GM21619 (cell line): Measurements from ENCODE around the gene GUCD1.
"Not testable (repeated sequence)": the region's sequence is repeated elsewhere in the genome, so short reads cannot be mapped to it uniquely, and the experiment has no call there.

Experiments used
- ATAC-seq: cut with Tn5 transposase; IDR thresholded peaks from one replicate; pipeline ENCODE4 v1.9.1; 2021; ENCODE audit not compliant: unreplicated experiment

Gene GUCD1

DNA sequence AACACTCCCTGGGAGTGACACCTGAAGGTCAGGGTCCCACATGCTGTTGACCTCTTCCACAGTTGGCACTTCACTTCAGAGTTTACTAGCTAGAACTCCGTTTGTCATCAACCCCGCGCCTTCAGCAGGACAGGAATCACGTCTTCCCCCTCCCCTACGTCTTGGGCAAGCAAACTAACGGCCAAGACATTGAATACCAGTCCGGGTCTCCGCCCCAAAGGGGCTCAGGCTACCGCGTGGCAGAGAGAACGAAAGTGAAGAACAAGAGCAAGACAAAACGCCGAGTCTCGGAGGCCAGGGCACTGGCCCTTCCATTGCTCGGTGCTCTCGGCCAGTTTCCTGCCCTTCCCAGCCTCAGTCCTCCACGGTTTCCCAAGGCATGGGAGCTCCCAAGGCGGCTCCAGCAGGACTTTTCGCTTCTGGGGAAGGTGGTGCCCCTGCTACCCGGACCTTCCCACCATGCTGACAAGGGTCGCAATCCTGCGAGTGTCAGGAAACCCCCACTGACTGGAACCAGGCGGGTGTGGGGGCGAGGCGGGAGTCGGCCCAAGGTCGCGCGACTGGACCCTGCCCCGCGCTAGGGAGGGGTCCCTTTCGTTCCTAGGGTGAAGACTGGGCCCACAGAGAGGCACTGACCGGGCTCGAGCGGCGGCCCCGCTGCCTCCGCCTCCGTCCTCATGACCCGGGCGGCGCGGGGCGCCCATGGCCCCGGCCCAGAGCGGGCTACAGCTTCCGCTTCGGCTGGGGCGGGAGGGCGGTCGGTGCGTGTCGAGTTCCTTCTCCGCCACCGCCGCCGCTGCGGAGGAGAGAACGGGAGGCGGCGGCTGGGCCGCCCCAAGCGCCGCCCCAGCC lies at the start of gene GUCD1:
GUCD1 (minus strand) TSS at position 826 of the 852 bp plus-strand sequence; CDS start at position 679, 147 bp downstream.
- ATAC-seq: peak; percentile 11

DNA sequence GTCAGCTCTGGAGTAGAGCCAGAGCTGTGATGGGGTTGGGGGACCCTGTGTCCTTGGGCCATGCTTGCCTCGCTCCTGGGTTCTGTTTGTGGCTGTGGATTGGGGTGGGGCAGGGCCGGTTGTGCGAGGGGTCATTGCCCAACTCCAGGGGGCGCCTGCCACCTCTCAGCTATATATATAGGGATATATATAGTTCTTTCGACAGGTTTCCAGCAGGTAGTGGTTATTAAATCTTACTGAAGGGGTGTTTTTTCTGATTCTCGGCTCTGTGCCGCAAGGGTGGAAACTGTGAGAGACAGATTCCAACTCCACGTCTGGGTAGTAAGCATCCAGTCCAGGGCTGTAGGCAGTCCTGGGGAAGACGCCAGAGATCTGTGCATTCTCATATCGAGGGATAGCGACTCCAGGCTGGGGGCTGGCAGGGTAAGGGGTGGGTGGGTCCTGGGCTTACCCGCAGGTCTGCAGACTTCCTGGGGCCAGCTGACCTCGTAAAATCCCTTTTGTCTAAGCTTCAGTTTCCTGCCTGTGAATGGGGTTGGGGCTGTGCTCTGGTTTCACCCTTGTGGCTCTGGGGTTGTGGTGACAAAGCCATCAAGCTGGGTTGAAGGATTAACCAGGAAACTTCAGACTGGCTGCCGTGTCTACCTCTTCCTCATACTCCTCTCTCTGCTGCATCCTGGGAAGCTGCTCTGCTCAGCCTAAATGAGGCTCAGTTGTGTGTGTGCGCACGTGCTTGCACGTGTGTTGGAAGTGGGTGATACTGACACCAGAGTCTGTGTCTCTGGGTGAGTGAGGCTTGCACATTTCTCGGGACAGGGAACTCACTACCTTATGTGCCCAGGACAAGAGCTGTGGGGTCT lies 49.1 kb upstream of the GUCD1 start:
- ATAC-seq: not testable (repeated sequence)

DNA sequence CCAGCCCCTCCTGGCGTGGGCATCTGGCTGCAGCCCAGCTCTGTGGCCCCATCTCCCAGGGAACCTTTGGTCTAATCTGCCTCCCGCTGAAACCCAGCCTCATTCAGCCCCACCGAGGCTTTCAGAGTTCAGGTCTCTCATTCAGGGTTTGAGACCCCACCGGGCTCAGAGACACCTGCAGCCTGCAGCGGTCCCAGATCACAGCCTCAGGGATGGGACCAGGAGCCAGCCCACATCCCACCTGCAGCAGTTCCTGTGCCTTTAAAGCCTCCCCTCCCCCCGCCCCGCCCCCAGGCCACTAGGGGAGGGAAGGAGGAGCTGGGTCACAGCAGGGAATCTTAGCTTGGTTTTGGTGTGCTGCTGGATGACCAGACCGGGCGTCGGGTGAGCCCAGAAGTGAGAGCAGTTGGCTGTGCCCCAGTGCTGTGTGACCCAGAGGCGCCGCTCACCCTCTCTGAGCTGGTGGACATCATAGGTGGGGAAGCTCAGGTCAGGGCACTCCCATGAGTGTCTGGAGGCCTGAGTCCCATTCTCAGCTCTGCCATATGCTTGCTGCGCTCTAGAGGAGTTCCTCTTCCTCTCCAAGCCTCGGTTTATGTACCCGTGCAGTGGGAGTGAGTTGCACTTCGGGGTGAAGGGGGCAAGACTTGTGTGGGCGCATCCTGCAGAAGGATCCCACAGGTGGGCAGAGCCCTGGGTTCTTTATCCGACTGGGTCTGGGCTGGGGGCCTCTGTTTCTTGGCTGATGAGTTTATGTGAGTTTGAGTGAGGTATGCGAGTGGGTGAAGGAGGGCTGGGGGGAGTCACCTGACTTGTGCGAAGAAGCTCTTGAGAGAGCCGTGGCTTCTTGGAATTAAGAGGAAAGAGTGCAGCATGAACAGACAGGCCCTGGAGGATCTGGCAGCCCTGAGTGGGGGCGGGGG lies 48.2 kb upstream of the GUCD1 start, which contains the start of gene GGT1:
GGT1 (plus strand) TSS at position 347 of the 923 bp plus-strand sequence. CDS start 7,889 bp downstream, outside the sequence.
- ATAC-seq: not testable (repeated sequence)

DNA sequence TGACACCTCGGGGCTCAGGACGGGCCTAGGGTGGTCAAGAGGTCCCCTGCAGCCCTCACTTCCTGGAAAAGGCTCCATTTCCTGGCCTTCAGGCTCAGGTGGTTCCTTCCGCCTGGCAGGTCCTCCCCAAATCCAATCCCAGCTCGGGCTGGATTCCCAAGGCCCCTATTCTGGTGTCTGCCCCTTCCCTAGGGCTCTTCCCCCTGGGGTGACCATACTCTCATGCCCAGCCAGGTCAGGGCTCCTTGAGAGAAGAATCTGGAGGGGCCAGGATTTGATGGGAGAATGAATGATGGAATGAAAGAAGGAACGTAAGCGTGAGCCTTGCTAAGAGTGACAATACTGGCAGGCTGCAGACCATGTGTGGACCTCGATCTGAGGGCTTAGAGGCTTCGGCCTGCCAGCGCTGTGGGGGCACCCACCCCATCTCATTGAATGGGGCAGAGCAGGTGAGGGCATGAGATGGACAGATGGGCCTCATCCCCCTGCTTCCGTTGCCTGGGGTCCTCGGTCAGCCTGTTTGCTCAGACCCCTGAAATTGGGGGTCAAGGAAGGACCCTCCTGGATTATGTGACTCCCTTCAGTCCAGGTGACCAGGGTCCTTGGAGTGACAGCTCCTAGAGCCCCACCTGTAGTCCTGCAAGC lies 47.3 kb upstream of the GUCD1 start:
- not testable (repeated sequence) for ATAC-seq

DNA sequence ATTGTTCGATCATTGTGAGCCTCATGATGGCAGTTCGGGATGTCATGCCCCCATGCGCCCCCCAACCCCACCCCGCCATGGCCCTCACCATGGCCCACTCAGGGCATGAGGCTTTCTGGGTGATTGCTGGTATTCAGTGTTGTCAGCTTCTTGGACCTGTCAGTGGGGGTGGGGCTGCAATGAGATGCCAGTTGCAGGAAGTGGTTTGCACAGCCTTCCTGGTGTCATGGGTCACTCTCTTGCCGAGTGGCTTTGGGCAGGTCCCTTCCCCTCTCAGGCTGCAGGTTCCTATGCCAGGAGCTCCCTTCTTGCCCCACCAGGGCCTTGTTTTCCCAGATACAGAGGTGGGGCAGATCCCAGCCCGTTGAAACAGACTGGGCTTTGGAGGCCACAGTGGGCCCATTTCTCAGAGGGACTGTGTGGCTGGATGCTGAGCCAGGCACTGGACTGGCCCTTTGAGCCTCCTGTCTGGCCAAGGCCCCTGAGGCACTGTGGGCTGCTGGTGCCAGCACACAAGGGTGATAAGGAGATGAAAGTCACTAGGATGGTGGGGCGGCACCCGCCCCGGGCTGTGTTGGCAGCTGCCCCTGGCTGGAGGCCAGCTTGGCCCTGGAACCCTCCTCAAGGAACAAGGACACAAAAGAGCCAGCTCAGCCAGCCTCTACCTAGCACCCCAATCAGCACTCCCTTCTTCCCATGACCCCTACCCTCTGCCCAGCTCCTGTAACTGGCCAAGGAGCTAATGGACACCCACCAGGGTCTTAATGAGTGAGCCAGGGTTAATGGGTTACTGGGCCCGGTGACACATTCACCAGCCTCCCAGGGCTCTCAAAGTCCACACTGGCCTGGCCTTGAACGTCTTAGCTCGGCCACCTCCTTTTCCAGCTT lies 46.5 kb upstream of the GUCD1 start:
- ATAC-seq: no peak

DNA sequence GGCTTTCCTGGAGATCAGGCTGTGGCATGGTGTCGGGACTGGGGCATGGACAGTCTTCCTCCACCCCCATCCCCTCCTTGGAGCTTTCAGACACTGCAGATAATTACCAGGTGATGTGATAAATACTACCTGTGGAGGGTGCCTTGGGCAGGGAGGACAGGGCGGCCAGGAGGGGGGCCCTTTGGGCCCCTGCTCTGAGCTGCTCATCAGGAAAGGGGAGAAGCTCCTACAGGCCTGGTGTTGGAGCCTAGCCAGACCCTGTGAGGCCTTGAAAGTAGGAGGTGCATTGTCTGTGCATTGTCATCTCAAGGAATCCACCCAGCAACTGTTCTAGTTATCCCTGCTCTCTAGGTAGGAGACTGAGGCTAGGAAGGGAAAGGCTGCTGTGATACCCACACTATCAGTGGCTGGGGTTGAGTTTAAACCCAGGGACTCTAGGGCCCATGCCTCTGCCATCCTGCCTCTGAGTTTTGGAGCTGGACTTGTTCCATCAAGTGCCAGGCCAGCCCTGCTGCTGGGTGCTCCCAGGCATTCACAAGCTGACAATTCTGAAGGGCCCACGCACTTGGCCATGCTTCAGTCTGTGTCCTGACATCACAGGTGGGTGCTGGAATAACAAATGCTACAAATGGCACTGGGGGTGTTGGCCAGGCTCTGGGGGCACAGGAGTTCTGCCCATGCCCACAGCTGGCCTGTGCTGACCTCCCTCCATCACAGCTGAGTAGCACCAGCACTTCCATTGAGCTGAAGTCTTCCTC lies 45.2 kb upstream of the GUCD1 start:
- ATAC-seq: not testable (repeated sequence)

DNA sequence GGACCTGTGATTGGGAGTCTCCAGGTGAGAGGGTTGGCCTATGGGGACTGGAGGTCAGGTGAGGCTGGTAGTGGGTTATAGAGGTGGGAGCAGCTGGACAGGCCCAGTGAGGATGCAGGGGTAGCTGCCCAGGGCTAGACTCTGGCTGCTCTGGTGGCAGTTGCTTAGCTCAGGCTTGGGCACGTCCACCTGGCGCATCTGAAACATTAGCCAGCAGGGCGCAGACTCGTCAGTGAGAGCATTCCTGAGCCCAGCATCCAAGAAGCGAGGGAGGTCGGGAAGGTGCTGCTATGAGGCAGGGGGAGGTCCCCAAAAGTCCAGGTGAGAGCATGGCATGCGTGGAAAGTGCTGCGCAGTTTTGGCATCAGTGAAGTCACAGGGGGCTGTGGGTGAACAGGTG lies 44.6 kb upstream of the GUCD1 start:
- no peak for ATAC-seq

DNA sequence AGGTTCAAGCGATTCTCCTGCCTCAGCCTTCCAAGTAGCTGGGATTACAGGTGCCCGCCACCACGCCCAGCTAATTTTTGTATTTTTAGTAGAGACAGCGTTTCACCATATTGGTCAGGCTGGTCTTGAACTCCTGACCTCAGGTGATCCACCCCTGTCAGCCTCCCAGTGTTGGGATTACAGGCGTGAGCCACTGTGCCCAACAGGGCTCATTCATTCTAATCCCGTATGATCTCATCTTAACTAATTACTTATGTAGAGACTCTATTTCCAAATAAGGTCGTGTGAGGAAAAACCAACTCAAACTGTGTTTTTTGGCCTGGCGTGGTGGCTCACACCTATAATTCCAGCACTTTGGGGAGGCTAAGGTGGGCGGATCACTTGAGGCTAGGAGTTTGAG lies 42.1 kb upstream of the GUCD1 start:
- not testable (repeated sequence) for ATAC-seq

DNA sequence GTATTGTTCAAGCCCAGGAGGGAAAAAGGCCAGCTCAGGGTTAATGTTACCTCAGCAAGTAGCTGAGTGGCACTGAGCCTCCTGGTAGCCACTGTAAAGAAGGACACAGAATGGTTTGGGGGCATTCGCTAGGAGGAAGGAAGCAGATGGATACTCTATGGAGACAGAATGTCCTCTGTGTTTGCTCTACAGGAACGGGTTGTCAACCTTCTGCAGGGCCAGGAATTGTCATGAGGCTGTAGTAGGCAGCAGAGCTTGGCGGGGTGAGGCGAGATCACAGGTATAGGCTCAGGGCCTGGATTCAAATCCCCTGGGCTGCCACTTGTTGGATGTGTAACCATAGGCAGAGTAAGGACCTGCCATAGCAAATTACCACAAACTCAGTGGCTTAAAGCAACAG lies 40.9 kb upstream of the GUCD1 start:
- no peak for ATAC-seq

DNA sequence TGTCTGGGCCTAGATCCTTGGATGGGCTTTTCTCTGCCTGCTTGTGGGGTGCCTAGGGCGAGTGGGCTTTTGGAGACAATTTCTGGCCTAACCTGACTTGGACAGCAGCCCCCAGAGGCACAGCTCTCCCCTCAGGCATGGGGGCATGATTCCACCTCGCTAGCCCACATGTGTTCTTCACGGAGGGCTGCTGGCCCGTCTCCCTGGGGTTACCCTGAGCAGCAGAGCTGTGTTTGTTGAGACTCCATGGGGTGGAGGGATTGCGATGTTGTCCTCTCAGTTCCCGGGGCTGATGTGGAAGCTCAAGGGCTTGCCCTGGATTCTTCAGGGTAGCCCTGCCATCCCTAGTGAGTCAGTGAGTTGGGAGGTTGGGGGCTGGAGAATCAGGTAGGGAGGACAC lies 40.3 kb upstream of the GUCD1 start:
- no peak for ATAC-seq

DNA sequence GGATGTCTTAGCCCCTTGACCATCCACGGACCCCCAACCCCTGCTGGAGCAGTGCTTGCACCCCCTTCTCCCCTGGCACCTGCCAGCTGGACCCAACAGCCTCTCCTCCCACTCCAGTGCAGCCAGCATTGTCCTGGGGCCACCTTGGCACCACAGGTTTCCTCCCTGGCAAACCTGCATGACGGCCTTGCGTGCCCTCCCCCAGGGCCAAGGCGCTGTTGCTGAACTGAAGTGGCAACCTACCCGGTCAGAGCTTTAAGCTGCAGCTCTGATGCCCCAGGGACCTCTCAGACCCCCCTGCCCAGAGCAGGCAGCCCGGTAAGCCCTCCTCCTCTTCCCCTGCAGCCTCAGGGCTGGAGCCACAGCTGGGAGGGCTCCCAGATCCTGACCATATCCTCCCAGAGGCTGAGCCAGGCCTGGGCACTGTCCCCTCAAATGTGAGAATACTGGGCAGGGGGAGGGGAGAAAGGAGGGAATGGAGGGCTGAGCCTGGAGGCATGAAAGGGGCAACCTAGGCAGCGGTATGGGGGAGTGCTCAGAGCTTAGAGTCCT lies 39.7 kb upstream of the GUCD1 start:
- ATAC-seq: no peak

DNA sequence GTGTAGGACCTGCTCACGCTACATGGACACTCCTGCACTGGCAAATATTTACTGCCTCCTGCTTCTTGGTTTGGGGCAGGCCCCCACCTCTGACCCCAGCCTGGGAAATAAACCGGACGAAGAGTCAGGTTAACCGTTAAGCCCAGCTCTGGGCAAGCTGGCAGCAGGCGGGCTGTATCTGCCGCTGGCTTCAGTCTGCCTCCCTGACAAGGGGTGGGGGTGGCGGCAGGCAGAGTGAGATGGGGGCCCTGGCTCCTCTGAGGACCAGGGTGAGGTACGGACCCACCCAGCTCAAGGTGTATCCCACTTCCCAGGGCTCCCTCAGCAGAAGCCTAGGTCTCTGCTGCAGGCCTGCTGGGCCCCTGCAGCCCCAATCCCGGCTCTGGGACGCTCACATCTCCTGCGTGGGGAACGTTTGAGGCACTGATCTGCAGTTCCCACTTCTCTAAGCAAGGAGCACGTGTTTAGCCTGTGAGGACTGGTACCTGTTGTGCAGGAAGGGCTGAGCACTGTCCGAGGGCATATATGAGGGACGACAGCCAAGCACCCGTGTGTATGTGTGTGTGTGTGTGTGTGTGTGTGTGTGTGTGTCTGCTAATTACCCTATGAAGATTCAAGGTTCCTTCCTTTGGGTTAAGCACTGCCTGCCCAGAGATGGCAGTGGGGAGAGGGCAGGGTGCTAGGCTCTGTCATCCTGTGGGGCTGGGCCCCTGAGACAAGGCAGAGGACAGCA lies 39.1 kb upstream of the GUCD1 start:
- no peak for ATAC-seq

DNA sequence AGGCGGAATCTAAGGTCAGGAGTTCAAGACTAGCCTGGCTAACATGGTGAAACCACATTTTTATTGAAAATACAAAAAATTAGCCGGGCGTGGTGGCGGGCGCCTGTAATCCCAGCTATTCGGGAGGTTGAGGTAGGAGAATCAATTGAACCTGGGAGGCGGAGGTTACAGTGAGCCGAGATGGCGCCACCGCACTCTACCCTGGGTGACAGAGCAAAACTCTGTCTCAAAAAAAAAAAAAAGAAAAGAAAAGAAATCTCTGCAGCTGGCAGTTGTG lies 38.6 kb upstream of the GUCD1 start:
- ATAC-seq: not testable (repeated sequence)

DNA sequence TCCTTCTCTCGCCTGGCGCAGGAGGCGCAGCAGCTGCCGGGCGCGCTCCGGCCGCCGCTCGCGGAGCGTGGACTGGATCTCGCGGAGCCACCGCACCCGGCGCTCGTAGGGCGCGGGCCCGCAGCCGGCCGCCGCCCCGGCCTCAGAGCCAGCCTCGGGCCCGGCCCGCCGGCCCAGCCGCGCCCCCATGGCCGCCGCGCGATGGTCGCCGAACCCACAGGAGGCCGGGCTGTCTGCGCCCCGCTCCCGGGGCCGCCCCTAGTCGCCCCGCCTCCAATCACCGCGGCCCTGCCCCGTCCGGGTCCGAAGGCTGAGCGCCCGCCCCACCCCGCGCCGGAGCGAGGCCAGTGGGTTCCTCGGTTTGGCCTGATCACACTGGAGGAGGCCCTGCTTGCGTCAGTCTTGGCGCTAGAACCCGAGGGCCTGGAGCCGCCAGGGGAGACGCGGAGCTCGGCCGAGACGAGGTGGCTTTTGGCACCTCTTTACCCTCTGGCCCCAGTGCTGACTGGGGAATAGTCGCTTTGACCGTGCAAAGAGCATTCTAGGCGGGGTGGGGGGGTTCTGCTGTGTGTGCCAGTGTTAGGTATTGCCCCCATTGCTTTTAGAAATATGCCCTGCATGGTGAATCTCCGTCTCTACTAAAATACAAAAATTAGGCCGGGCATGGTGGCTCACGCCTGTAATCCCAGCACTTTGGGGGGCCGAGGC lies 38.1 kb upstream of the GUCD1 start, which contains the start of gene LRRC75B:
LRRC75B (minus strand) TSS at position 223 of the 708 bp plus-strand sequence; CDS start at position 189, 34 bp downstream.
- ATAC-seq: peak; percentile 78

DNA sequence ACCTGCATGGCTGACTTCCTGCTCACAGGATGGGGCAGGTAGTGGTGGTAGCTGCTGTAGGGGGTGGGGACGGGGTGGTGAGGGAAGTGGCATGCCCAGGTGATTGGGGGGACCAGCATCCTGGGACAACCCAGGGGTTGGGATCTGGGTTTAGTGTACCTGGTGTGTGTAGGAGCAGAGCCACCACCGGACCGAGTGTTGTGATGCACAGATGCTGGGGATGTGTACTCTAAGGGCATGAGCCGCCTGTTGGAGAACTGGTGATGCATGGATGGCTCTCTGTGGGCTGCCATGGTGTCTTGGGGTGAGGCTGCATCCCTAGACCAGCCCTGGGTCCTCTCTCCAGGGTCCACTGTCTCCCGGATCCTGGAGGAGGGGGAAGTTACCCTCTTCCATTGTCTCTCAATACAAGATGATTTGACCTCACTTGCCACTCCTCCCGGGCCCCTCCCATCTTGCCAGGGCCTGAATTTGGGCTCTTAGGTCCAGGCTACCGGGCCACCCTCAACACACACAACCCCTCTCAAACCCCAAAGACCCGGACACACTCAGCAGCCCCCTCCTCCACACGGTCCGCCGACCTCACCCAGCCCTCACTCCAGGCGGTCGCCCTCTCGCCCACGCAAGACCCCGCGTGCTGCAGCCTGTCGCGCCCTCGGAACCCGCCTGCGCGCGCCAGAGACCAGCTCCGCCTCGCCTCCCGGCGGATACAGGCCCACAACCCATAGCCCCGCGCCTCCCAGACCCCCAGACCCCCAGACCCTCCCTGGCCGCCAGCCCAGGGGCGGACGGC lies 37.3 kb upstream of the GUCD1 start:
- ATAC-seq: no peak

DNA sequence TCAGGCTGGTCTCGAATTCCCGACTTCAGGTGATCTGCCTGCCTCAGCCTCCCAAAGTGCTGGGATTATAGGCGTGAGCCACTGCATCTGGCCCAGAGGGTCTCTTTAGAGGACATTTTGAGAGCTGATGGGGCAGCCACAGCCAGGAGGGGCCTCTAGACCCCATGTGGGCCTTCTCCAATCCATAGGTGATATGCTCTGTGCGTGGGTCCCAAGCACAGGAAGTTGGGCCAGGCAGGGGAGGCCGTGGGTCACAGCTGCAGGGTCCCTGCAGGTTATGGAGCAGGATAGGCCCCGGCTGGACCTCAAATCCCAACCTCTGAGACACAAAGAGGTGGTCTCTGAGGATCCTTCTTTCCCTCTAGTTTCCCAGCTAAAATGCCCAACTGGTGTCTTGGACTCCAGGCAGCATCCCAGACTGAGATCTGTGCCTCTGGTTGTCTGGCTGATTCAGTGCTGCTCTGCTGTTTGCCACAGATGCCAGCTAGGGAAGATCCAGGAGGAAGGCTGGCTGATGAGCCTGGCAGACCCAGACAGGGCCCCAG lies 36.4 kb upstream of the GUCD1 start:
- no peak for ATAC-seq
